Adrenal gland (tissue), 5 donors: Measurements from ENCODE around the gene MYO5B.

Experiments
- POLR2A ChIP-seq, 2 donors: fragments of 450-650 bp; IDR thresholded peaks; one replicate each; pipeline ENCODE4 v1.6.1; 2017; ENCODE audit warnings: antibody characterized with exemption in 2 of 2, mild to moderate bottlenecking in 2 of 2, moderate library complexity in 1 of 2
- TF ChIP-seq, protein P1 (sequence below), 6 experiments: fragments of 450-650 bp in 4 of 6; fragments of 200-600 bp in 2 of 6; sonication (generic) in 1 of 6; IDR thresholded peaks; 1 replicate in 5 of 6; 2 replicates in 1 of 6; pipeline versions ENCODE4 v1.5.1 to v1.8.0; 2016 to 2021; ENCODE audit warnings: antibody characterized with exemption in 6 of 6, mild to moderate bottlenecking in 2 of 6, moderate library complexity in 1 of 6
- donor health status: DM: no; HTN: no; CAD: no.

DNA sequence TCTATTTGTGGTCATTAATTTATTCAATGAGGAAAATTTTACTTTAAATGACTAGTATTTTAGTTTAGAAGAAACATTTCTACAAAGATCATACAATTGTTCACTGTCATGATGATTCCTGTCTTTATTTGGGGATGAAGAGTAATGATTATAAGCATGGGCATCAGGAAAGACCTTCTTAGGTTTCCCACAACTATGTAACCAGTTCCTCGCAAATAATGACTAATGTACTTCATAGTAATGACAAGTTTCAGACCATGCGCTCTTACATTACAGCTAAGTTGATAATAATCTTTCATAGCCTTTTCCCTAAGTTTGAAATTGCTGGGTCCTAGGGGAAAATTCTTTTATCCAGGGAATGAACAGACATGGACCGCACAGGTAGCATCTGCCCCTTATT is 90.5 kb downstream of the MYO5B start:
- TF ChIP-seq, protein P1, sequence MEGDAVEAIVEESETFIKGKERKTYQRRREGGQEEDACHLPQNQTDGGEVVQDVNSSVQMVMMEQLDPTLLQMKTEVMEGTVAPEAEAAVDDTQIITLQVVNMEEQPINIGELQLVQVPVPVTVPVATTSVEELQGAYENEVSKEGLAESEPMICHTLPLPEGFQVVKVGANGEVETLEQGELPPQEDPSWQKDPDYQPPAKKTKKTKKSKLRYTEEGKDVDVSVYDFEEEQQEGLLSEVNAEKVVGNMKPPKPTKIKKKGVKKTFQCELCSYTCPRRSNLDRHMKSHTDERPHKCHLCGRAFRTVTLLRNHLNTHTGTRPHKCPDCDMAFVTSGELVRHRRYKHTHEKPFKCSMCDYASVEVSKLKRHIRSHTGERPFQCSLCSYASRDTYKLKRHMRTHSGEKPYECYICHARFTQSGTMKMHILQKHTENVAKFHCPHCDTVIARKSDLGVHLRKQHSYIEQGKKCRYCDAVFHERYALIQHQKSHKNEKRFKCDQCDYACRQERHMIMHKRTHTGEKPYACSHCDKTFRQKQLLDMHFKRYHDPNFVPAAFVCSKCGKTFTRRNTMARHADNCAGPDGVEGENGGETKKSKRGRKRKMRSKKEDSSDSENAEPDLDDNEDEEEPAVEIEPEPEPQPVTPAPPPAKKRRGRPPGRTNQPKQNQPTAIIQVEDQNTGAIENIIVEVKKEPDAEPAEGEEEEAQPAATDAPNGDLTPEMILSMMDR (IDR thresholded peaks at IDR 0.05) = no peak
- no peak for TF ChIP-seq POLR2A (IDR thresholded peaks at IDR 0.05)
